Aorta (tissue), 5 donors: Measurements from ENCODE around the gene OSBPL3. TPM values are rescaled to one million over a fixed set of nuclear protein-coding genes. Genes with fewer than 3 reads are reported as not detected.

Experiments
- ATAC-seq: fragments of 200-7000 bp; cut with Tn5 transposase; one replicate; pipeline ENCODE4 v1.9.1; 2022; ENCODE audit warnings: moderate library complexity; ENCODE audit not compliant: low FRiP score
- DNase-seq, 2 donors: peaks; one replicate each; pipeline ENCODE4 v3.0.0-alpha.2; 2020
- H3K27ac ChIP-seq, 2 donors: one replicate each; pipeline ENCODE4 v1.5.1; 2013; ENCODE audit warnings: low read length in 2 of 2, mild to moderate bottlenecking in 2 of 2, moderate library complexity in 2 of 2, control low read depth in 1 of 2, inconsistent platforms in 1 of 2, low read depth in 1 of 2
- H3K27me3 ChIP-seq, 2 donors: one replicate each; pipeline ENCODE4 v1.6.1; 2013; ENCODE audit warnings: control low read depth in 1 of 2, low read length in 1 of 2, mild to moderate bottlenecking in 1 of 2, moderate library complexity in 1 of 2; ENCODE audit not compliant: insufficient read depth in 2 of 2, control insufficient read depth in 1 of 2
- H3K36me3 ChIP-seq, 2 donors: one replicate each; pipeline ENCODE4 v1.6.1; 2013; ENCODE audit warnings: control low read depth in 1 of 2, low read length in 1 of 2, mild to moderate bottlenecking in 1 of 2; ENCODE audit not compliant: insufficient read depth in 2 of 2, control insufficient read depth in 1 of 2
- H3K4me1 ChIP-seq, 2 donors: one replicate each; pipeline ENCODE4 v1.6.1; 2013; ENCODE audit warnings: low read length in 2 of 2, control low read depth in 1 of 2, mild to moderate bottlenecking in 1 of 2, moderate library complexity in 1 of 2; ENCODE audit not compliant: insufficient read depth in 2 of 2, control insufficient read depth in 1 of 2
- H3K4me3 ChIP-seq, 2 donors: one replicate each; pipeline ENCODE4 v1.5.1; 2013; ENCODE audit warnings: low read length in 2 of 2, control low read depth in 1 of 2, mild to moderate bottlenecking in 1 of 2
- H3K9me3 ChIP-seq: one replicate; pipeline ENCODE4 v1.6.1; 2013; ENCODE audit warnings: mild to moderate bottlenecking, low read length; ENCODE audit not compliant: control insufficient read depth
- WGBS, 2 donors: extraction: QIAGEN DNeasy Blood & Tissue Kit; methylation state at CpG; one replicate each; pipeline ENCODE4 v1.1.7; 2013; 5-methylcytosine and 5-hydroxymethylcytosine counted together
- intact Hi-C, 2 donors: fragments of 100-400 bp; cut with DNase I; formaldehyde crosslinking; loops; one replicate each; pipeline versions ENCODE4 v1.14.2 to v1.15.0; 2022
- polyA plus RNA-seq, 2 donors: library from polyadenylated mRNA; stranded (reverse); fragments of 200-250 nt; gene quantifications; one replicate each; pipeline ENCODE4 v1.2.3, GENCODE V29; 2013
- total RNA-seq, 2 donors: library from RNA; stranded (reverse); fragmentation: NEBNext Ultra II Directional; extraction: Animal tissue kit (Norgen Biotek cat#: 25700); gene quantifications; one replicate each; pipeline ENCODE4 v1.2.1, GENCODE V29; 2021
- donor health status: healthy with polysubstance abuse.
- donor health status: Bipolar disorder and iron deficiency.
- donor health status: DM: no; HTN: no; CAD: no.
- donor health status: DM: no; HTN: no; CAD: no.
- donor health status: DM: yes; HTN: yes; CAD: no.

Gene OSBPL3
- total and polyA plus RNA-seq, 4 donors: 0.41 to 15.6 (median 5.6) TPM

- ATAC-seq (no peak), DNase-seq (no peak)
- no peaks in the 10 kb centered on the region for H3K4me1 ChIP-seq
- no peak overlapping the region for H3K27ac ChIP-seq
- H3K27me3 ChIP-seq: no peaks in the 10 kb centered on the region
- H3K9me3 ChIP-seq: no peaks in the 10 kb centered on the region
- whole genome bisulfite sequencing, 2 donors: 87 to 88% methylated on average over 3 of the region's 3 CpGs
- no peak overlapping the region for H3K4me3 ChIP-seq
- no peaks in the 10 kb centered on the region for H3K36me3 ChIP-seq
- intact Hi-C loops: loop anchor here in 1 of 2 donors (10.0 kb wide), 1 partner anchor 89 kb away; no protein-coding TSS in a partner anchor
Measured at GRCh38 chr7:24835643-24836042, 144.3 kb downstream of the OSBPL3 start.

- no peaks in the 10 kb centered on the region for H3K27me3 ChIP-seq
- no peaks in the 10 kb centered on the region for H3K9me3 ChIP-seq
- DNase-seq: peak in 1 of 2 donors; percentile 79
- WGBS, 2 donors: 80 to 83% methylated on average over 25 of the region's 25 CpGs
- no peak overlapping the region for H3K27ac ChIP-seq
- H3K4me1 ChIP-seq: no peaks in the 10 kb centered on the region
- intact Hi-C loops: loop anchor here (5.0 to 10.0 kb wide), 2 partner anchors 91 to 148 kb away; partner anchors contain the start of gene OSBPL3 (in 1 of the 2)
- no peaks in the 10 kb centered on the region for H3K36me3 ChIP-seq
- no peak overlapping the region for H3K4me3 ChIP-seq
- ATAC-seq: no peak
Measured at GRCh38 chr7:24834128-24834798, 145.7 kb downstream of the OSBPL3 start.

GRCh38 chr7:24833549-24833948 is 146.4 kb downstream of the OSBPL3 start:
- no peaks in the 10 kb centered on the region for H3K4me1 ChIP-seq
- no peaks in the 10 kb centered on the region for H3K36me3 ChIP-seq
- H3K27ac ChIP-seq: no peak overlapping the region
- no peaks in the 10 kb centered on the region for H3K9me3 ChIP-seq
- intact Hi-C loops: loop anchor here (5.0 to 10.0 kb wide), 2 partner anchors 91 to 149 kb away; partner anchors contain the start of gene OSBPL3 (in 1 of the 2)
- no peak overlapping the region for H3K4me3 ChIP-seq
- H3K27me3 ChIP-seq: no peaks in the 10 kb centered on the region
- DNase-seq (no peak), ATAC-seq (no peak)
- 68 to 73% methylated on average over 5 of the region's 5 CpGs for WGBS, 2 donors

GRCh38 chr7:24831240-24831639 is 148.7 kb downstream of the OSBPL3 start:
- ATAC-seq (no peak), DNase-seq (no peak)
- intact Hi-C loops: loop anchor here (5.0 to 10.0 kb wide), 2 partner anchors 94 to 151 kb away; partner anchors contain the start of gene OSBPL3 (in 1 of the 2)
- 4% methylated on average over 4 of the region's 4 CpGs for WGBS, 2 donors
- Histone ChIP-seq H3K4me3 (no peak overlapping the region), H3K9me3 (no peaks in the 10 kb centered on the region), H3K27me3 (no peaks in the 10 kb centered on the region), H3K4me1 (no peaks in the 10 kb centered on the region), H3K36me3 (no peaks in the 10 kb centered on the region), H3K27ac (no peak overlapping the region)

- no peaks in the 10 kb centered on the region for H3K27me3 ChIP-seq
- ATAC-seq (no peak), DNase-seq (no peak)
- intact Hi-C loops: loop anchor here (5.0 to 10.0 kb wide), 2 partner anchors 94 to 152 kb away; partner anchors contain the start of gene OSBPL3 (in 1 of the 2)
- no peaks in the 10 kb centered on the region for H3K36me3 ChIP-seq
- no peaks in the 10 kb centered on the region for H3K9me3 ChIP-seq
- no peak overlapping the region for H3K4me3 ChIP-seq
- no peak overlapping the region for H3K27ac ChIP-seq
- H3K4me1 ChIP-seq: no peaks in the 10 kb centered on the region
- 59 to 63% methylated on average over 9 of the region's 9 CpGs for WGBS, 2 donors
Measured at GRCh38 chr7:24830440-24831050, 149.4 kb downstream of the OSBPL3 start.

GRCh38 chr7:24829787-24830186 is 150.2 kb downstream of the OSBPL3 start:
- no peaks in the 10 kb centered on the region for H3K9me3 ChIP-seq
- no peak overlapping the region for H3K27ac ChIP-seq
- 84 to 89% methylated on average over 2 of the region's 2 CpGs for whole genome bisulfite sequencing, 2 donors
- H3K27me3 ChIP-seq: no peaks in the 10 kb centered on the region
- H3K4me3 ChIP-seq: no peak overlapping the region
- no peaks in the 10 kb centered on the region for H3K4me1 ChIP-seq
- H3K36me3 ChIP-seq: no peaks in the 10 kb centered on the region
- ATAC-seq (no peak), DNase-seq (no peak)
- intact Hi-C loops: loop anchor here (5.0 to 10.0 kb wide), 2 partner anchors 95 to 153 kb away; partner anchors contain the start of gene OSBPL3 (in 1 of the 2)

- intact Hi-C loops: no loop called here
- H3K9me3 ChIP-seq: no peaks in the 10 kb centered on the region
- DNase-seq: no peak
- no peaks in the 10 kb centered on the region for H3K36me3 ChIP-seq
- ATAC-seq: peak; percentile 14
- 59 to 65% methylated on average over 1 of the region's 1 CpG for WGBS, 2 donors
- H3K27me3 ChIP-seq: no peaks in the 10 kb centered on the region
- H3K27ac ChIP-seq: no peak overlapping the region
- H3K4me3 ChIP-seq: no peak overlapping the region
- no peaks in the 10 kb centered on the region for H3K4me1 ChIP-seq
Measured at GRCh38 chr7:24828891-24829661, 150.9 kb downstream of the OSBPL3 start.

- 90 to 94% methylated on average over 1 of the region's 1 CpG for WGBS, 2 donors
- no peak for ATAC-seq
- H3K27me3 ChIP-seq: no peaks in the 10 kb centered on the region
- H3K4me3 ChIP-seq: no peak overlapping the region
- DNase-seq: no peak
- H3K9me3 ChIP-seq: no peaks in the 10 kb centered on the region
- no peaks in the 10 kb centered on the region for H3K36me3 ChIP-seq
- H3K27ac ChIP-seq: no peak overlapping the region
- intact Hi-C loops: no loop called here
- no peaks in the 10 kb centered on the region for H3K4me1 ChIP-seq
Measured at GRCh38 chr7:24827589-24827988, 152.4 kb downstream of the OSBPL3 start.
